DMS79 (cell line): ENCODE measurements around the gene GRAMD1B.

Source experiments
- DNase-seq: peaks from one replicate; lab custom pipeline; 2025; lab: John Stamatoyannopoulos, UW

GRAMD1B gene

DNA sequence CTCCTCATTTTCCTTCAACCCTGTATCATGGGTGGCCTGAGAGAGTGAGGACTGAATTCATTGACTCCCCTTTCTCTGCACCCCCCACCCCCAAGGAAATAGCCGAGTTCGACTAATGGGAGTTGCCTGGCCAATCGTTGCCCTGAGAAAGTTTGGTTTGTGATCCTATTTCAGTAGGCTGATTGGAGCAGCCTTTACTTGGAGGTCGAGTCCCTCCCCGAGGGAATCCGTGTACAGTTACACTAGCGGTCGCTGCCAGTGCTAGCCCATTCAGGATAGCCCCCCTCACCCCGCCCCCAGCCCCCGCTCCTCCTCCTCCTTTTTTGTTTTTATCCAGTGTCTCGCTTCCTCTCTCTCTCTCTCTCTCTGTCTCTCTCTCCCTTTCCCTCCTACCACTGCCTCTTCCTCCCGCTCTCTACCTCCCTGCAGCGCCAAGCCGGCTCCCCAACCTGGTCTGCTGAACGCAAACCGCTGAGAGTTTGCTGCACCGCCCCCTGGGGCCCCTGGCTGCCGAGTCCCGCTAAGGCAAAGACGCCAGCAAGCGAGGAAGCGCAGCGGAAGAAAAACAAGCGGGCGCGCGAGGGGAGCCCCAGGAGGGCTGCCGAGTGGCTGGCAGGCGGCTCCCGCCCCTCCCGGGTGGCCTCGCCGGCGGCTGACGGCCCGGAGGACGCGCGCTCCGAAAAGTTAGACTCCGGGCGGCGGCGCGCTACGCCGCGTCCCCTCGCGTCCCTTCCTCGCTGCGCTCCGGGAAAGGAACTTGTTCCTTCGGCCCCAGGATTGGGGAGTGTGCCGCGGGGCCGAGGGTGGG is at the start of gene GRAMD1B:
Gene GRAMD1B, plus strand, starts transcription at position 357 of the 808 bp plus-strand sequence. CDS start 524 bp downstream, outside the sequence.
- peak; percentile 51 for DNase-seq

DNA sequence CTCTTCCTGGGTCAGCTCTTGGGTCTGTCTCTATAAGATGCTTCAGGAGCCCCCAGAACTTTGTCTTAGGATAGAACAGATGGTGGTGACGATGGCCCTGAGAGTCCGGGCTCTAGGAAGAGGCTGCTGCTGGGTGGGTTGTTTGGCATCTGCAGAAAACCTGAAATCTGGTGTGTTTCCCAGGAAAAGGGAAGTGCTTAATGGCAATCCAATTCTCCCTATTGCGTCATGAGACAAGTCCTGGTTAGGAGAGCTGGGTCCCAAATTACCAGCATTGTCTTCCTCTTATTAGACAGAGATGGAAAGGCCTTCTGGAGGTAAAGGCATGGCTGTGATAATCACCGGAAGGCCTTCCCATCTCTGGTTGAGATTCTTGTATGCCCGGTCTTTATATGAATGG is 48.9 kb upstream of the GRAMD1B start:
- no peak for DNase-seq

DNA sequence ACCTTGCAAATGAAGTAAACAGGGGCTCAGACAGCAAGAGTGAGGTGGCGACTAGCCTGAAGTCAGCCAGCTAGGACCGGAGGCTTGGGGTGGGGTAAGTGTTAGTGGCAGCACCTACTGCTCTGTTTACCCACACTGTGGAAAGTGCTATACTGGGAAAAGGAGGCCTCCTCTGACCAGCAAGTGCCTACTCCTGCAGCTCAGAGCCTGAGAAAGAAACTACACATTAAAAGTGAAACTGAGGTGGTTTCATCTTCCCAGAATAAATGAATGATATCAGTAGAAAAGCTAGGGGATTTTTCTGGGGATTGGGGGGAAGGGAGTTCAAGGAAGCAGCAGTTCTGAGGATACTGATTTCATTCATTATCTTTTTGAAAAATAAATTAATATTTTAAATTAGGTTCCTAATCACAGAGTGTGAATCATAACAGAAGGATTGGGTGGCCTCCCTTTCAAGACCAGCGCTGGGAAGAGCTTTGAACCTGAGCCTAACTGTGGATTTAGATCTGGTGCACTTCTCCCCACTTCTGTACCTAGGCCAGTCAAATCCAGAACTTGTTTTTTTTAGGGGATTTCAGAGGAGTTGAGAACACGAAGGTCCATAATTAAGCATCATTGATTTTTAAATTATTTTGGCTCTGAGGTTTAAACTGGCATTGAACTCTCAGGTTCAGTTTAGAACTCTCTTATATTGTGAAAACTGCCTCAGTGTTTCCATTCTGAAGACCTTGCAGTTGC is 48.1 kb upstream of the GRAMD1B start:
- no peak for DNase-seq

GRCh38 chr11:123382555-123383074 is 47.5 kb upstream of the GRAMD1B start:
- no peak for DNase-seq

GRCh38 chr11:123384116-123384515 is 46.0 kb upstream of the GRAMD1B start:
- no peak for DNase-seq

DNA sequence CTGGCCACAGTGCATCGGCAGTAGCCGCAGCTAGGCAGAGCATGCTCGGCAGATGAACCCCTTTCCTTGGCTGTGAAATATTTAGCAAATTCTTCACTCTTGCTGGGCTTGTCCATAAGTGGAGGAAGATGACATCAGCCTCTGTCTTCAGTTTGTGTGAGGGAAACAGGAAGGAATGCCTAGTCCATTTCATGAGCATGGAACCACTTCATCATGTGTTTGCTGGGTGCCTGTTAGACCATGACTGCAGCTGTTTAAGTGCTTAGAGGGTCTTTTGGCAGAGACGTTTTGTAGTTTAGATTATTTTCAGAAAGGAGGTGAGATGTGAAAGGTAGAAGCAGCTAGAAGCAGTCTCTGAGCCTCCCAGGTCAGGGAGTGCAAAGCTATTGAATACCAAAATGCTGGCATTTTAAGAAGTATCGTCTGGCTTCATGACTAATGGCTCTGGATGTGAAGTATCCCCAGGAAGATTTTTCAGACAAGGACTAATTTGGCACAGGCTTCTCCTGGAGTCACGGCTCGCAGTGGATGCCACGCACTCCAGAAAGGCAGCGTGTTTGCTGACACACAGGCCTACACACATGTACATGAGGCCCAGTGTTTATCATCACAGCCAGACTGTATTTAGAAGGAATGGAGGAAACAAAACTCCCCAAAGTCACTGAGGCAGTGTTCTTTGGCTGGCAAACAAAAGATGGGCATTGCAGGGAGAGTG is 43.1 kb upstream of the GRAMD1B start:
- DNase-seq: peak; percentile 99

DNA sequence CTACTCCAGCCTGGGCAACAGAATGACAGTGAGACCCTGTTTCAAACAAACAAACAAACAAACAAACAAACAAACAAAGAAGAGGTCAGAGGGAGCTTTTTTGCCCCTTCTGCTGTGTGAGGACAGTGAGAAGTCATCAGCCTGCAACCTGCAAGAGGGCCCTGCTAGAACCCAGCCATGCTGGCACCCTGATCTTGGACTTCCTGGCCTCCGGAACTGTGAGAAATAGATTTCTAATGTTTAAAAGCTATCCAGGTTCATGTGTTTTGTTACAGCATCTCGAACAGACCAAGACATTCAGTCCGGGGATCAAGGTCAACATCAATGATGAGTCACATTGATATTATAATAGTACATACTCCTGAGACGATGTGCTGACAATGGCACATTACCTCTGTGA is 41.4 kb upstream of the GRAMD1B start:
- no peak for DNase-seq

- no peak for DNase-seq
Observed at GRCh38 chr11:123390146-123390545, 39.9 kb upstream of the GRAMD1B start.

DNA sequence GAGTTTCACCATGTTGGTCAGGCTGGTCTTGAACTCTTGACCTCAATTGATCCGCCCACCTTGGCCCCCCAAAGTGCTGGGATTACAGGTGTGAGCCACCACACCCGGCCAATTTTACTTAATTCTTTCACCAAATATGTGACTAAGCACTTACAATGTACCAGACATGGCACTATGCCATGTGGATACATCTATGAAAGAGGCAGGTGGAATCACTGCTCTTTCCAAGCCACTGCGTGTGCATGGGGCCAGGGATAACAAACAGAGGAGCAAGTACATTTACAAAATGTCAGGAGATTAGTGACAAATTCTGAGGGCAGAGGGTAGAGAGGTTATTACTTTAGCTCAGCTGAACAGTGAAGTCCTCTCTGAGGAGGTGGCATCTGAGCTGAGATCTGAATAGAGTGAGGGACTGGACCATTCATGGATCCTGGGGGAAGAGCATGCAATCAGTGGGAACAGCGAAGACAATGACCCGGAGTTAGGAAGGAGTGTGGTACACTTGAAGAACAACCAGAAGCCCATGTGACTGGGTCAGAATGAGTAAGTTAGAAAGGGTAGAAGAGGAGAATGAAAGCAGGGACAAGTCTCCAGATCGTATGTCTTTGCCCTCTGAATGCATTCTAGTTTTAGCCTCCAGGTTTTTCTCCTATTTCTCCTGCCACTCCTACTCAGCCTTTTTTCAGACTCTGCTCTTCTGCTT is 38.3 kb upstream of the GRAMD1B start:
- DNase-seq: no peak

- no peak for DNase-seq
Observed at GRCh38 chr11:123392431-123392830, 37.6 kb upstream of the GRAMD1B start.

GRCh38 chr11:123392844-123393243 is 37.2 kb upstream of the GRAMD1B start:
- no peak for DNase-seq

- no peak for DNase-seq
Observed at GRCh38 chr11:123393312-123393927, 36.6 kb upstream of the GRAMD1B start.

DNA sequence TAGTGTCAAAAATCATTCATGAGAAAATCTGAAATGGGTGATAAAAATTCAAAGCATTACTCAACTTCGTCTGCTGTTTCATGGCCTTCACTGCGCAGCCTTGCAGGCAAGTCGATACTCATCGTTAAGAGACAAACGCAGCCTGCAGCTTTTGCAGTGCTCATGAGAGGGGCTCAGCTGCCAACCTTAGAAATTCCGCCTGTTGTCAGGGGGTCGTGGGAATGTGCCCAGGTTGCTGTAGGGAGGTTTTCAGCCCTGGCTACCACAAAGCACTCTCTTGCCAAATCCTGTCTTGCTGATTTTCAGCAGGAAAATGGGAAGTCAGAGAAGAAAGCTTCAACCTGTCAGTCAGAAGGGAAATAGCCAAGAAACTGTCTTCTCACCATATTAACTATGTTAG is 25.4 kb upstream of the GRAMD1B start:
- DNase-seq: no peak

DNA sequence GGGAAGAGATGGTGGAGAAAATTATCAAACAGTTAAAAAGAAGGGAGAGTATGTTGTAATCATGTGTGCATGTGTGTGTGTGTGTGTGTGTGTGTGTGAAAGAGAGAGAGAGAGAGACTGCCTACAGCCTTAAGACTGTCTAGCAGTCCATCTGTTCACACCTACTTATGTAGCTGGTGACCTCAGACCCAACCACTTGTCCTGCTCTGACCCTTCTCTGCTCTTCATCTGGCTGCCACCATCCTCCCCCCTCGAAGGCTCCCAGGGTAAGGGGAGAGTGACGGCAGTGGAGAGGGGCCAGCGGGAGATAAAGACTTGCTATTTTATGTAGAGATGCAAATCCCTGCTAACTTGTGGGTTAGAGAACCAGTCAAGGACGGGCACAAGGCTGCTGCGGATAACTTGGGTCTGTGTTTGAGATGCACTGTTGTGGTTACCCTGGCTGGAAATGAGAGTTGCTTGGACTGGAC is 24.9 kb upstream of the GRAMD1B start:
- no peak for DNase-seq

- no peak for DNase-seq
Observed at GRCh38 chr11:123406441-123407129, 23.5 kb upstream of the GRAMD1B start.

GRCh38 chr11:123407130-123407995 is 22.7 kb upstream of the GRAMD1B start:
- DNase-seq: peak; percentile 71

GRCh38 chr11:123407996-123408597 is 22.0 kb upstream of the GRAMD1B start:
- no peak for DNase-seq

- peak; percentile 28 for DNase-seq
Observed at GRCh38 chr11:123408619-123409455, 21.2 kb upstream of the GRAMD1B start.
